ENCODE data around the gene YARS1.

GRCh38 chr1:32763221-32763620, 53.9 kb downstream of the YARS1 start:
- TF ChIP-seq ETV6 (CRISPR knock-in tag; conservative IDR thresholded peaks at IDR 0.05) (no peak), SALL2 (CRISPR knock-in tag; IDR thresholded peaks at IDR 0.05) (no peak)

Data from HepG2 (cell line).